ENCODE results near the gene MYF6.

Gene MYF6

DNA sequence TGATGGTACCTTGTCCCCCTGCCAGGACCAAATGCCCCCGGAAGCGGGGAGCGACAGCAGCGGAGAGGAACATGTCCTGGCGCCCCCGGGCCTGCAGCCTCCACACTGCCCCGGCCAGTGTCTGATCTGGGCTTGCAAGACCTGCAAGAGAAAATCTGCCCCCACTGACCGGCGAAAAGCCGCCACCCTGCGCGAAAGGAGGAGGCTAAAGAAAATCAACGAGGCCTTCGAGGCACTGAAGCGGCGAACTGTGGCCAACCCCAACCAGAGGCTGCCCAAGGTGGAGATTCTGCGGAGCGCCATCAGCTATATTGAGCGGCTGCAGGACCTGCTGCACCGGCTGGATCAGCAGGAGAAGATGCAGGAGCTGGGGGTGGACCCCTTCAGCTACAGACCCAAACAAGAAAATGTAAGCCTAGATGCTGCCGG lies 410 bp downstream of the MYF6 start:
- no peak for FAIRE-seq

DNA sequence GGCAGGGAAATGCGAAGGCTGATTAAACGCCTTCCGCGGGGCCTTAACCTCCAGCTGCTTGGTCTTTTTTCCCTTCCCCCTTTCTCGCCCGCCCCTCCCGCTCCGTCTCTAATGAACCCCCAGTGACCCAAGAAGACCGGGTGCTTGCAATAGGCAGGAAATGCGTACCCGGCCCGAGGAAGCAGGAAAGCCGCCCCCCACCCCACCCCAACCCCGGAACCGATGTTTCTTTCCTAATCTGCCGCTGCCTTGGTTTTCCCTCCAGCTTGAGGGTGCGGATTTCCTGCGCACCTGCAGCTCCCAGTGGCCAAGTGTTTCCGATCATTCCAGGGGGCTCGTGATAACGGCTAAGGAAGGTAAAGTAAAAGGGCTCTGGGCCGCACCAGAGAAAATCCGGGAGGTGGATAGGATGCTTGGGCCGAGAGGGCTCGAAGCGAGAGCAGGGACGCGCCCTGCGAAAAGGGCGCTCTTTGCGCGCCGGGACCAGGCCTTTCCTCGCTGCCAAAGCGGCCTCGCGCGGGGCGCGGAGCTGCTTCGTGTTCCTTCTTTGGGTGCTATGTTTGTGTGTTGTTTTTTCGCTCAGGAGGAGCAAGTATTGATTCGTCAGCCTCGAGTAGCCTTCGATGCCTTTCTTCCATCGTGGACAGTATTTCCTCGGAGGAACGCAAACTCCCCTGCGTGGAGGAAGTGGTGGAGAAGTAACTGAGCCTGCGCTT lies 983 bp downstream of the MYF6 start:
- FAIRE-seq, result no peak

DNA sequence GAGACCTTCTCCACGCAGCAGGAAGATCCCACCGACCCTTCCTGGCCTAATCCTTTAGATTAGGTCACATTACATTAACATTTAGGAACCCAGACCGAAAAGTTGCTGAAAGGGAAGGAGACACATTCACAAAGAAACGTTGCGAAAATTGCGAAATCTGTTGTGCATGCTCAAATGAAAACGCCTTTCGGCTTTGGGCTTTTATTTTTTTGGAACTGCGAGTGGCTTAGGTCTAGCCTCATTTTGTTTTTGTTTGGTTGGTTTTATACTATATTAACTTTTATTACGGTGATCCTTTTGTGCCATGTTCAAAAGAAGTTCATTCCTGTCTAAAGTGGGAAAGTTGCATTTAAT lies 1.5 kb downstream of the MYF6 start:
- no peak for FAIRE-seq

DNA sequence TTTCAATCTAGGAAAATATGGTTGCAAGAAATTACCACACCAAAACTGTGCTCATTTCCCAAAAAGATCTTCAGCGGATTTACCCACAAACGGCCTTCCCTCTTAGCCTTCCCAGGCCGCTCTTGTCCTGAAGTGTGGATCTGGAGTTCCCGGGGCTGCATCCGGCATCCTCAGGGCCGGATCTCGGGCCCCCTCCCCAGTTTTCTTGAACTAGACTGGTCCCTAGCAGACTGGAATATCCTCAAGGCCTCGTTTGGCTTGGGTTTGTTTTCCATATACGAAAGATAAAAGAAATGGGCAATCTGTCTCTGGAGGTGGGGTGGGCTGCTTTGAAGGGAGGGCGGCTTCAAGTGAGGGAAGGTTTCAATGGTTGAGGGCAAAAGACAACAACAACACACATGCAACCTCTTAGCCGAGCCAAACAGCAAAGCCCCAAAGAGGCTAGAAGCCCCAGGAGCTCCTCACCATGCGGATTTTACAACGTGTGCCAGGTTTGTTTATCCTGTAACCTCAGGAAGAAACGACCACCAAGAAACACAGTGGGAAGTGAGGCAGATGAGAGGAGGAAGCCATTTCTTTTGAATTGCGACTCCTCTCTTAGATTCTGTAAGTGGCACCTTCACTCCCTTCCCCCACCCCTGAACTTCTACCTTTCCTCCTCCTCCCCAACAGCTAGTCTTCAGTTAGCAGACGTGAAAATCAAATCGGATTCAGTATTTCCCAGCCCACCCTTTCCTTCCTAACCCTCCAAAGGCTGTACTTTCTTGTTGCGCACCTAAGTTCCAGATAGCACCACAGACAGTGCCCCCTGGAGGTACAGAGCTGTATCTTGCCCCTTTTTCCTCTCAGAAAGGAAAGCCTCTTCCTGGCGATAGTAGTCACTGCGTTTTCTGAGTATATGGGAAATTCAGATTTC lies 2.6 kb downstream of the MYF6 start:
- no peak for FAIRE-seq

DNA sequence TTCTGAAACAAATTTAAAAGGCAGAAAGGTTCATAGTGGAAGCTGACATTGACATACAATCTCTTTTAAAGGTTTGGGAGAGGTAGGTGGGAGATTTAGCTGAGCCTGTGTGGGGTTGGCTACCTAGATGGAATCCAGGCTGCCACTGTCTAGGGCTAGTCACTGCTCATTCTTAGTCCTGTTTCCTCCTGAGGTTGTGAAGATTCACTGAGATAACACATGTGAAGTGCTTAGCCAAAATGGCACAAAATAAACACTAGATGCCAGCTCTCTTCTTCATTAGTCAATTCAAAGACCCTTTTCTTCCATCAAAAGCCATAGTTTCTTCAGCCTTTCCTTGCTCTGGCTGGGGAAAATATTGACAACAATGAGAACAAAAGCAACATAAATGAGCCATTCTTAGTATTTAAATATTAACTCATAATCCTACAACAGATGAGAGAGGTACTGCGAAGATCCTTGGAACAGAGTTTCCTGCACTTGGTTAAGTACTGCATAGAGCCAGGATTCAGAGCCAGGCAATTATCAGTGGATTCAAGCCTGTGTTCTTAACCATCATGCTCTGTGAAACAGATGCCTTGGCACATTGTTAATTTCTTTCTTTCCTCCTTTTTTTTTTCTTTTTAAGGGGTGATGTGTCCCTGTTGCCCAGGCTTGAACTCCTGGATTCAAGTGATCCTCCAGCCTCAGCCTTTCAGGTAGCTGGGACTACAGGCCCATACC lies 3.5 kb downstream of the MYF6 start:
- FAIRE-seq, result no peak

DNA sequence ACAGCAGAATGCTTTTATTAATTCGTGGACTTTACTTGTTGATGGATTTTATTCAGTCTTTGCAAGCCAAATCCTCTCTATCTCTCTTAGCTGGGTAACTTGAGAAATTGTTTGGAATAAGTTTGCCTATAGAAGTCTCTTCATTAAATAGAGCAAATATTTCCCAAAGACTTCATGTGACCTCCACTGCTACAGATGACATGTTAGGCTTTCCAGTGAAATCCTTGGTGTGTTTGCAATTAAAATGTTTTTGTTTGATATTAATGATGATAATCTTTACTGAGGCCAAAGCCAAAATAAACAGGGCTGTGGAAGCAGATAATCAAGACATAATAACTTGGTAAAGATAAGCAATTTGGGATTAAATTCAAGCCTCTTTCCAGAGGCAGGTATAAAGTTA lies 4.4 kb downstream of the MYF6 start:
- no peak for FAIRE-seq

DNA sequence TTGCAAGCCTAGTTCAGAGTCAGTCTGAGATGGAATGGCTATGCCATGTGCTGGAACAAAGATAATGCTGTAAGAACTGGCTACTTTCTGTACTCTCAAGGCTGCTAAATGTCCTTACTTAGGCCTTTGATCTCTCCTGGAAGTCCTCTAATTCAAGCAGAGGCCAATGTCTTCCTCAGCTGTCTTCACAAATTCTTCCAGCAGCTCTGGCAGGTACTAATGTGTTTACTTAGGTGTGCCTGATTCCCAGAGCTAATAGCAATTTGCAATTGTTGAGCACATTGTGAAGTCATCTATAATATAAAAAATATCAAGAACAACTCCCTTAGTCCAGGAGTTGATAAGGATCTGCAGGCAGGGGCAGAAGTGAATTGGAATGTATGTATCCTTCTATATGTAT lies 5.4 kb downstream of the MYF6 start:
- no peak for FAIRE-seq

DNA sequence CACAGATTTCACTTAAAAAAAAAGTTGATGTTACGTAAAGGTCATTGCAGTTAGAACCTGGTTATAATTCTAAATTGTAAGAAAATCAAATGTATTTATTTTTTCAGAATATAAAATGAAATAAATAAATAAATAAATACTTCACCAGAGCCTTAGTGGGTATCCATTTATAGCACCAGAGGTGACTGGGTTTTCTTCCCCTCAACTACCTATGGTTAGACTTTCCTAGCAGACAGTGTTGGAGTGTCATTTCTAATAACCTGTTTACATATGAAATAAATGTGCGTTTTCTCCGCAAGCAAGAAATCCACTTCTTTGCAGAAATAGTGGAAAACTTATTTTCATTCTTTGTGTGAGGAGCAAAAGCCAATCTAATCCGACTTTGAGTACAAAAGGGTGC lies 6.0 kb downstream of the MYF6 start:
- FAIRE-seq, result no peak

DNA sequence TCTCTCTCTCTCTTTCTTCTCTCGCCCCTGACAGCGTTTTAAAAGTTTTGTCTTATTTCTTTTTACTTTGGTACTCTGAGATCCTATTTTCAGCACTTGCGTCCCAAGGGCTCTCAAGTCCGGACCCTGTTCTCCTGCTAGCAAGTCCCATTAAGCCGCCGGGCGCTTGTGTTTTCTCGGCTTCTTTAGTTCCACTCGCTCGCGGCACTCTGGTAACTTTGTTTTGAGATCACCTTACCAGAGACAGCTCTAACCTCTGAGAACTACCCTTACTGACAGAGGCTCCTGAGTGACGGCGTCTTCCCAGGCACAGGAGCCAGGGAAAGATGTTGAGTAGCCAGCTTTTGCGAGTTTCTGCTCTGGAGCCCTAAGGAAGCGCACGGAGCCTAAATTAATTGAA lies 6.6 kb downstream of the MYF6 start:
- no peak for FAIRE-seq

DNA sequence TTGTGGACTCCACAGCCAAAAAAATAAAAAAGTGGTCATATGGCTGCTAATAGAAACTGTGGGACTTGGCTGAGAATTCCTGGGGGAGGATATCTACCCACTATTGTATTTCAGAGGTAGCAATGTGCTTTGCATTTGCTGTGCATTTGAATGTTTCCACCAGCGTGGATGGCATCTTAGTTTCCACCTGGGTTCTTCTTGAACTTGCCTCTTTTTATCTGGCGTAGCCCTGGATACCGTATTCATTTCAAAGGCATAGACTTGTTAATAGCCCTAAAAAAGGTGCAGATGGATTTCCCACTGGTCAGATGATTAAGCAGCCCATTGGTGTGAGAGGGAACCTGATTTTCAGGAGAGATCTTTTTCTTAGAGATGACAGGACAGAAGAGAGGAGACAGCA lies 7.4 kb downstream of the MYF6 start:
- FAIRE-seq, result no peak

DNA sequence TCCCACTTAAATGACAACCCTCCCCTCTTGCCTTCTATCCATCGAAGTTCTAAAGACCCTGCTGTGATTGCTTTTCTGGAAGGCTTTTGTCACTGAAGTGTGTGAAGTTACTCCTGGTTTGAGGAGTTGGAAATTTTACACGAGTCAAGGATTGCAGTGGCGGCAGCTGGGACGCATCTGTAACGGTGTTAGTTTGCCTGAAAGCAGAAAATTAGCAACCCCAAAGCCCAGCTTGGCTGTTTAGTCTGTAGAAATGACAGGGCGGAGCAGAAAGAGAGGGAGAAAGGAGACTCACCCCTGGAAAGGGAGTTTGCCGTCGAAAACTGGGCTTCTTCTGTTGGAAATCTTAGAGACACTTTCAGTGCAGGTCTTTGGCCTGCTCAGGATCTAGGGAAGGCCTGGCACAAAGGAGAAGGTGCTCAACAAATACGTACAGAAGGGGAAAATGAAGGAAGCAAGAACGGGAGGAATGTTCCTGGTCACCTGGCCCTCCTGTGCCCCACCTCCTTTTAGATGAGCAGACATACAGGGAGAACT lies 8.3 kb downstream of the MYF6 start:
- FAIRE-seq, result no peak

DNA sequence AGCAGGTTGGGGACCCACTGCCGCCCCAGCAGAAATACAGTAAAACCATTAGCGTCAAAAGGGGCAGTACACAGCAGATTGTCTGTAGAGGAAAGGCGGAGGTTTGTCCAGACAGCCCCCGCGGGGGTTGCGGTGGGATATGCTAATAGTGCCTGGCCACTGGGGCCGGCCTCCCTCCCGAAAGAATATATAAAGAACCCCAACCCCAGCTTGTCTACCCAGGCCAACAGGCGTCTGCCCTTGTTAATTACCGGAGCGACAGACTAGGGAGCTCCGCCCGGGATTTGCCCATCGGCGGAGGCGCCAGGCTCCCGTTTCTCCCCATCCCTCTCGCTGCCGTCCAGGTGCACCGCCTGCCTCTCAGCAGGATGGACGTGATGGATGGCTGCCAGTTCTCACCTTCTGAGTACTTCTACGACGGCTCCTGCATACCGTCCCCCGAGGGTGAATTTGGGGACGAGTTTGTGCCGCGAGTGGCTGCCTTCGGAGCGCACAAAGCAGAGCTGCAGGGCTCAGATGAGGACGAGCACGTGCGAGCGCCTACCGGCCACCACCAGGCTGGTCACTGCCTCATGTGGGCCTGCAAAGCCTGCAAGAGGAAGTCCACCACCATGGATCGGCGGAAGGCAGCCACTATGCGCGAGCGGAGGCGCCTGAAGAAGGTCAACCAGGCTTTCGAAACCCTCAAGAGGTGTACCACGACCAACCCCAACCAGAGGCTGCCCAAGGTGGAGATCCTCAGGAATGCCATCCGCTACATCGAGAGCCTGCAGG lies 9.4 kb downstream of the MYF6 start, which contains the start of gene MYF5:
TSS of gene MYF5 (plus strand) at position 217 of the 774 bp plus-strand sequence. CDS start at position 369, 152 bp downstream.
- no peak for FAIRE-seq

DNA sequence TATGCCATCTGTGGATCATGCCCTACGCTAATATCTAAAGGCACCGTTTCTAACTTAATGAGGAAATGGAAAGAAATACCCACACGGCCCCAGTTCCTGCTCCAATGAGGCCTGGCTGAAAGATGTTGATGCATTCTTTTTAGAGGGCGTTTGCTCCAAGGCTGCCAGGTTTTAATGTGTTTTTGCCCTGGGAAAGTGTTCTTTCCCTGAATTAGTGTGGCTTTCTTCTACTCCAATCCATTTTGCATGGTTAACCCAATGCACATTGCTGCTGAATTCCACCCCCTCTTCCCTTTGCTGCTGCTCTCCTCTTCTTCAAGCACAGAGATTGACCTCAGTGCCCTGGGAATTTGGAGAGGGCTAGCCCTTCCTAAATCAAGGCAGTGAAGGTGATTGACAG lies 10.4 kb downstream of the MYF6 start:
- no peak for FAIRE-seq

DNA sequence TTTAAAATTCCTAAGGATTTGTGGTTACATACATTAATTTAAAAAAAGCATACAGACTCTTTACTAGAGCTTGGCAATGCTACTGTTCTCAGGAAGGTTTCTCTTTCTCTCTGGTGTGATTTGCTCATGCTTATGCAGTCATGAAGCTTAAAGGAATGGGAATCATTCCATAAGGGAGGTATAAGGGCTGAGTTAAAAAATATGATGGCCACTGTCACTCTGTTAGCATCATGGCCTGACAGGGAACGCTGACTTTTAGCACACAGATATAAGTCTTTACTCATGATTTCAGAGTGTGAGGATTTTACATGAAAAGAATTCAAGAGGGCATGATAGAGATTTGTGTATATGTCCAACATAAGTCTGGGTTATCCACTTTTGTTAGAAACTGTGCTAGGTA lies 13.1 kb downstream of the MYF6 start:
- FAIRE-seq, result no peak

DNA sequence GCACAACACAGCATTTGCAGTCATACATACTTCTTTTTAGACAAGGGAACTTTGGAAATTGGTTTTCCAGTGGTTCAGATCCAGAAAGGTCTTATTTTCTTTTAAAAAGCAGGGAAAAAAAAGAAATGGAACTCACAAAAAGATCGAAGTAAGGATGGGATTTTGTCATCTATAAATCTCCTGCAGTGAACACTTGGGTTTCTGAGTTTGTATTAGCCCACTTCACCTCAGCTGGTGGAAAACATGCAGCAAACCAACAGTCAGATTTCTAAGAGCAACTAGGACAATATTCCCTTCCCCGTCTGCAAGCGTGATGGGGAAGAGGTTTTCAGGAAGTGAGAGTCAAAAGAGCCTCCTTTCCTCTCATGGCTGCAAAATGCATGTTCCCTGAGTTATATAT lies 13.9 kb downstream of the MYF6 start:
- no peak for FAIRE-seq

DNA sequence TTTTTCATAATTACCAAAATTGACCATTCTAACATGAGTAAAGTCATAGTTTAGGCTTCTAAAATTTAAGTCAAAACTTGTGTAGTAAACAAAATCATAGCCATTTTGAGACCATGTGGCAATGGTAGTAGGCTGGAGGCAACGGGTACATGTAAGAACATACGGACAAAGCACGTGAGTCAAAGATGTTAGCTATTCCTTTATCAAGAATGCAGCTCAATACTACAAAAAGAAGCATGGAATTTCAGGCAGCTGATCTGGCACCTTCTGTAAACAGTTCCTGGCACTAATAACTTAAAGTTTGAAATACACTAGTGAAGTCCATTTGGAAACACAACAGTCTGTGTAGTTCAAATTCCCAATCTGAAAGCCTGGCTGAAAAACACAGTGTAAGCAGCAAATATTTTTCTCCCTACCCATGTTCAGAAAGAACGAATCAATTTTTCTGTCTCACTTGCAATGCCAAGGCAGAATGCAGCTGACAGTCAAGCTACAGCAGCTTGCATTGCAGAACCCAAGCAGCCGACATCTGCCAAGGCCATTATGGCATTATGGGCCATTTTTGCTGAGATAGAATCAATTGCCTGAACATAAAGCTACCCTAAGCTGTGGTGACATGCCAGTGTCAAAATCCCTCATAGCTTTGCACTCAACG lies 38.5 kb downstream of the MYF6 start:
- FAIRE-seq, result no peak

DNA sequence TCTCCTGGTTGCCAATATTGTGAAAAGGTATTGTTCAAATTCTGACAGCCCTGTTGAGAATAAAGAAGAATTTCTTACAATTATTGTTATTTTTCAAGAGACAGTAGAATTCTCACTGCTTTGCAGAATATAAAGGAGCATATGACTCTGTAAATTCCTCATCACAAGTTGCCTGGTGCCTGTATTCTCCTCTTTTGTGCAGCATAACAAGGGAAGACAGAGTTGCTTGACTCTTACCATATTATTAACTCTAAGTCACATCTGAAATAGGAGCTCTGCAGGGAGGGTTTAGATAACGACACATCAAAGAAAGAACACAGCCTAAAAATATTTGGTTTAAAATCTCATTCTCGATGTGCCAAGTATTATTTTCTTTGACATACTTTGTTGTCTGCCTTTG lies 40.4 kb downstream of the MYF6 start:
- FAIRE-seq, result no peak

DNA sequence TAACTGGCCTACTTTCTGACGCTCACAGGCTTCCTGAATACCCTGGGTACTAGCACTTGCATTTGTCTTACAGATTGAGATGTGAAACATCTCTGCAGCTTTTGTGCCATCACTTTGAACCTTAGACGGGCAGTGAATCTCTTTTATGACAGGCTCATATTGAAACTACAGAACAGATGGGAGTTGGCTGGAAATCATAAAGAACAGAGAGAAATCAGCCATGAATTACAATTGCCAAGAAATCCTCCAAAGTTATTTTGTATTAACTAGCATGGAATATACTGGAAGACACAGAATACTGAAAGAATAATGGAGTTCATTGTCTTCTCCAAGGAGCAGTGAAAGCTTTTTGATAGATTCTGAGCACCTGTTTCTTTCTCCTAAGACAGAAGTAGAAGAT lies 42.0 kb downstream of the MYF6 start:
- FAIRE-seq, result no peak

DNA sequence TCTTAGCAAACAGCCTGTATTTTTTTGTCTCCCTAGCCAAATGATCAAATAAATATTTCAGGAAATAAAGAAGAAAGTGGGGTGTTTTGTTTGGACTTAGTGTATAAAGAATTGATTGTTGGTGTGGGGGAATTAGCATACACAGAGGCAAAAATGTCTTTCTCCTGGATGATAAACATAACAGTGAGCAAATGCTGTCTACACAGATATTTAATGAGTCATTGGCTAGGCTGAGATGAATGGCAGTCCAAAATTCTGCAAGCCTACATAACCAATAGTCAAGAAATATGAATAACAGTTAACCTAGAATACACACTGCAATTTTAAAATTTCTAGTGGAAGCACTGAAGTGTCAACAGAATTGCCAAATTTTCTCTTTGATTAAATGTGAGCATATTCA lies 45.0 kb downstream of the MYF6 start:
- no peak for FAIRE-seq

DNA sequence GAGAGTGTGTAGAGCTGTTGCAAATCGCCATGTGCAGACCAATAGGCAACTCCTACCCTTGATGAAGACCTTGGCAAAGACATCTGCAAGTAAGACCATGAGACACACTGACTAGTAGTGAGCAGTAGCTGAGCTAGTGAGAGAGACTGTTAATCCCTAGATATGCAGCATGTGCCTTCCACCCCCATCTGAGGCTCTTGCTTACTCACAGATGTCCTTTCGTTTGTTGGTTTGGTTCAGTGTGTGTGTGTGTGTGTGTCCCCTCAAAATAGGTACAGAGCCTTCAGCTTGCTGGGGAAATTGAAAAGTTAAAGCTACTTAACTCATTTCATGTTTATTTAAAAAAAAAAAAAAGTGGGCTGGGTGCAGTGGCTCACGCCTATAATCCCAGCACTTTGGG lies 46.8 kb downstream of the MYF6 start:
- no peak for FAIRE-seq

DNA sequence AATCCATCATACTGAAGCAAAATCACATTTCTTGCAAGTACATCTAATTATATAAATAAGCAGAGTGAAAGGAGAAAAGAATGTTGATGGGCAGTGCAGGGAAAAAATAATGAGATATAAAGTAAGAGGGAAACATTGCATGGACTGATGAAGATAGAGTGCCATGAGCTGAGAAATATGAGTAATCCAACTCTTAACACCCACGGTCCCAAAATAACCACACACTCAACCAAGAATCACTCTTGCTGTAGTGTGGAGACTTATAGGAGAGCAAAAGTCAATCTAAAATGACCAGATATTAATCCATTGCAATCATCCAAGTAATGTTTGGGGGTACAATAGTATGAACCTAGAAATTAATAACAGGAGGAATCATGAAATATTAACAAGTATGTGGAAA lies 49.4 kb downstream of the MYF6 start:
- no peak for FAIRE-seq
